Ovary (tissue), 3 donors: ENCODE results near the gene UBE2D3.

Experiments used
- CTCF ChIP-seq, 3 donors: fragments of 450-650 bp in 2 of 3; fragments of 200-600 bp in 1 of 3; IDR thresholded peaks; one replicate each; pipeline versions ENCODE4 v1.5.1 to v1.8.0; 2016 to 2022; ENCODE audit warnings: antibody characterized with exemption in 3 of 3, mild to moderate bottlenecking in 1 of 3
- POLR2A ChIP-seq: fragments of 450-650 bp; IDR thresholded peaks from one replicate; pipeline ENCODE4 v1.6.1; 2017; ENCODE audit warnings: antibody characterized with exemption, mild to moderate bottlenecking, moderate library complexity
- donor health status: DM: no; HTN: no; CAD: no.

- TF ChIP-seq CTCF (IDR thresholded peaks at IDR 0.05) = no peak
- TF ChIP-seq POLR2A = no peak
Observed at GRCh38 chr4:102759831-102760644, 67.3 kb downstream of the UBE2D3 start.
